Right lobe of liver (tissue), 6 donors: Measurements from ENCODE around the gene IL13RA2. TPM values are rescaled to one million over a fixed set of nuclear protein-coding genes. Genes with fewer than 3 reads are reported as not detected.

Experiments
- ATAC-seq, 4 donors: fragments of 200-7000 bp; cut with Tn5 transposase; one replicate each; pipeline ENCODE4 v1.9.1; 2020; ENCODE audit warnings: mild to moderate bottlenecking in 4 of 4, moderate library complexity in 4 of 4
- DNase-seq, 3 donors: peaks; one replicate each; pipeline ENCODE4 v3.0.0-alpha.2; 2020
- H3K27ac ChIP-seq, 3 donors: fragments of 200-600 bp; one replicate each; pipeline ENCODE4 v1.8.0; 2022
- H3K27me3 ChIP-seq, 2 donors: fragments of 200-600 bp; one replicate each; pipeline ENCODE4 v1.8.0; 2022
- H3K36me3 ChIP-seq, 4 donors: fragments of 200-600 bp; sonication (generic) in 1 of 4; one replicate each; pipeline versions ENCODE4 v1.5.1 to v1.8.0; 2017 to 2022; ENCODE audit warnings: control low read depth in 1 of 4
- H3K4me1 ChIP-seq, 4 donors: fragments of 200-600 bp; sonication (generic) in 1 of 4; one replicate each; pipeline versions ENCODE4 v1.5.1 to v1.8.0; 2017 to 2022; ENCODE audit warnings: control low read depth in 1 of 4
- H3K4me3 ChIP-seq, 3 donors: fragments of 200-600 bp; one replicate each; pipeline ENCODE4 v1.8.0; 2022
- H3K9me3 ChIP-seq, 4 donors: fragments of 200-600 bp; sonication (generic) in 1 of 4; one replicate each; pipeline versions ENCODE4 v1.5.1 to v1.8.0; 2017 to 2022; ENCODE audit warnings: control low read depth in 1 of 4
- POLR2A ChIP-seq: fragments of 450-650 bp; IDR thresholded peaks from one replicate; pipeline ENCODE4 v1.6.1; 2017; ENCODE audit warnings: antibody characterized with exemption, mild to moderate bottlenecking
- WGBS: methylation state at CpG from one replicate; pipeline ENCODE4 v1.1.6; 2018; ENCODE audit warnings: low coverage, low lambda C conversion rate; ENCODE audit not compliant: insufficient coverage; ENCODE audit errors: missing lambda C conversion rate; 5-methylcytosine and 5-hydroxymethylcytosine counted together
- intact Hi-C, 2 donors: fragments of 100-400 bp; cut with DNase I; formaldehyde crosslinking; loops; one replicate each; pipeline versions ENCODE4 v1.11.2 to v1.14.1; 2022
- total RNA-seq, 6 experiments: library from RNA; depleted of rRNA in 2 of 6; stranded (reverse); fragments of >200 nt in 2 of 6; fragmentation: NEBNext Ultra II Directional in 3 of 6; extraction: Animal tissue kit (Norgen Biotek cat#: 25700) in 3 of 6; gene quantifications; one replicate each; pipeline versions ENCODE4 v1.1.0 to v1.2.4, GENCODE V29; 2016 to 2023
- TF ChIP-seq, protein P1 (sequence below), 4 donors: fragments of 200-600 bp in 3 of 4; fragments of 450-650 bp in 1 of 4; IDR thresholded peaks; one replicate each; pipeline versions ENCODE4 v1.5.1 to v1.8.0; 2016 to 2022; ENCODE audit warnings: antibody characterized with exemption in 4 of 4, mild to moderate bottlenecking in 2 of 4
- donor health status: DM: no; HTN: yes; CAD: no.
- donor health status: DM: no; HTN: no; CAD: no.
- donor health status: DM: no; HTN: no; CAD: no.
- donor health status: DM: no; HTN: yes; CAD: no.
- donor health status: DM: no; HTN: yes; CAD: no.

IL13RA2 gene
- total RNA-seq, 6 experiments from 2014 or later = 0.57 to 6.8 (median 2.2) TPM

GRCh38 chrX:115053223-115053622, 35.8 kb upstream of the IL13RA2 start:
- Histone ChIP-seq H3K27me3 (no peaks in the 10 kb centered on the region), H3K9me3 (no peaks in the 10 kb centered on the region), H3K4me1 (no peaks in the 10 kb centered on the region), H3K4me3 (no peak overlapping the region), H3K36me3 (no peaks in the 10 kb centered on the region), H3K27ac (no peak overlapping the region)
- WGBS = 6% methylated on average over 1 of the region's 1 CpG
- DNase-seq (no peak), ATAC-seq (no peak)
- intact Hi-C loops = no loop called here
- TF ChIP-seq, protein P1, sequence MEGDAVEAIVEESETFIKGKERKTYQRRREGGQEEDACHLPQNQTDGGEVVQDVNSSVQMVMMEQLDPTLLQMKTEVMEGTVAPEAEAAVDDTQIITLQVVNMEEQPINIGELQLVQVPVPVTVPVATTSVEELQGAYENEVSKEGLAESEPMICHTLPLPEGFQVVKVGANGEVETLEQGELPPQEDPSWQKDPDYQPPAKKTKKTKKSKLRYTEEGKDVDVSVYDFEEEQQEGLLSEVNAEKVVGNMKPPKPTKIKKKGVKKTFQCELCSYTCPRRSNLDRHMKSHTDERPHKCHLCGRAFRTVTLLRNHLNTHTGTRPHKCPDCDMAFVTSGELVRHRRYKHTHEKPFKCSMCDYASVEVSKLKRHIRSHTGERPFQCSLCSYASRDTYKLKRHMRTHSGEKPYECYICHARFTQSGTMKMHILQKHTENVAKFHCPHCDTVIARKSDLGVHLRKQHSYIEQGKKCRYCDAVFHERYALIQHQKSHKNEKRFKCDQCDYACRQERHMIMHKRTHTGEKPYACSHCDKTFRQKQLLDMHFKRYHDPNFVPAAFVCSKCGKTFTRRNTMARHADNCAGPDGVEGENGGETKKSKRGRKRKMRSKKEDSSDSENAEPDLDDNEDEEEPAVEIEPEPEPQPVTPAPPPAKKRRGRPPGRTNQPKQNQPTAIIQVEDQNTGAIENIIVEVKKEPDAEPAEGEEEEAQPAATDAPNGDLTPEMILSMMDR (IDR thresholded peaks at IDR 0.05) = no peak
- TF ChIP-seq POLR2A = no peak

- Histone ChIP-seq H3K36me3 (no peaks in the 10 kb centered on the region), H3K27ac (no peak overlapping the region), H3K4me3 (no peak overlapping the region), H3K27me3 (no peaks in the 10 kb centered on the region), H3K4me1 (no peaks in the 10 kb centered on the region), H3K9me3 (no peaks in the 10 kb centered on the region)
- ATAC-seq = no peak
- no peak for DNase-seq
- intact Hi-C loops = no loop called here
- no peak for TF ChIP-seq POLR2A
- TF ChIP-seq, protein P1 (IDR thresholded peaks at IDR 0.05) = no peak
Measured at GRCh38 chrX:115047715-115048114, 30.3 kb upstream of the IL13RA2 start.

GRCh38 chrX:115047181-115047580, 29.8 kb upstream of the IL13RA2 start:
- no peak overlapping the region for H3K4me3 ChIP-seq
- DNase-seq (no peak), ATAC-seq (no peak)
- no peaks in the 10 kb centered on the region for H3K36me3 ChIP-seq
- no peaks in the 10 kb centered on the region for H3K27me3 ChIP-seq
- intact Hi-C loops = no loop called here
- H3K9me3 ChIP-seq = no peaks in the 10 kb centered on the region
- H3K4me1 ChIP-seq = no peaks in the 10 kb centered on the region
- TF ChIP-seq, protein P1 (IDR thresholded peaks at IDR 0.05) = no peak
- H3K27ac ChIP-seq = no peak overlapping the region

DNA sequence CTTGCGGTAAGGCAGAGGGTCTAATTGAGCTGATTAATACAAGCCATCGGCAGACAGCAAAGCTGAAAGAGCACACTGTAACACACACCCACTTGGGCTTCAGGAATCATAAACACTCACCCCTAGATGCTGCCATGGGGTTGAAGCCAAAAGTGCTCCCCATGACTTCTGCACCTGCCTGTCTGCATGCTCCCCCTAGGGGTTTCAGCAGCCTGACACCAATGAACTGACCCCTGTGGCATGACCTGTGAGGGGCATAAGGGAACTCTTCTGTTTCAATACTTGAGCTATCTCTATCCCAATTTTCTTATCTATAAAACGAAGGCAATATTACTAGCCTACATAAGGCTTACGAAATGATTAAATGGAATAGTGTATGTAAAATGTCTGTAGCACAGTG, 23.0 kb upstream of the IL13RA2 start:
- 60% methylated on average over 3 of the region's 4 CpGs for WGBS
- no peak overlapping the region for H3K27ac ChIP-seq
- H3K9me3 ChIP-seq = no peaks in the 10 kb centered on the region
- TF ChIP-seq, protein P1 (IDR thresholded peaks at IDR 0.05) = no peak
- no peak for TF ChIP-seq POLR2A
- H3K4me3 ChIP-seq = no peak overlapping the region
- ATAC-seq (no peak), DNase-seq (no peak)
- no peaks in the 10 kb centered on the region for H3K4me1 ChIP-seq
- intact Hi-C loops = no loop called here
- H3K36me3 ChIP-seq = no peaks in the 10 kb centered on the region
- no peaks in the 10 kb centered on the region for H3K27me3 ChIP-seq

DNA sequence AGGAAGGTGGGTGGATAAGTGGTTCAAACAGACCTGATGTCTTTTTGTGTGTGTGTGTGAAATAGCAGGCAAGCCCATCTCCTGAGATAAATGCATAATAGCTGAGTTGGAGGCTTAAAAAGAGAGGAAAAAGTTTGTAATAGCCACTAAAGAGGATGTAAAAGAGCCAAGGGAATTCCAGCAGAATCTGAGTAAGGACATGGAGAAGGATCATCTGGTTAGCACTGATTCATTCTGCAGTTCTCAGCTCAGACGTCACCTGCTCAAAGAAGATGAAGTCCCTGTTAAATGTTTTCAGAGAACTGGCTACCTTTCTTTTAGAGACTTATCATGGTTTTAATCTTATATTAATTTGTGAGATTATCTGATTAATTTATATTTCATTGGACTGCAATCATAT, 21.0 kb upstream of the IL13RA2 start:
- WGBS = 18% methylated on average over 1 of the region's 1 CpG
- no peak for TF ChIP-seq POLR2A
- TF ChIP-seq, protein P1 (IDR thresholded peaks at IDR 0.05) = no peak
- no peaks in the 10 kb centered on the region for H3K4me1 ChIP-seq
- no peaks in the 10 kb centered on the region for H3K9me3 ChIP-seq
- no peaks in the 10 kb centered on the region for H3K36me3 ChIP-seq
- no peaks in the 10 kb centered on the region for H3K27me3 ChIP-seq
- intact Hi-C loops = no loop called here
- no peak overlapping the region for H3K27ac ChIP-seq
- ATAC-seq = no peak
- no peak overlapping the region for H3K4me3 ChIP-seq
- no peak for DNase-seq
